Natural killer cell treated with Interleukin-12 subunit alpha and Interleukin-12 subunit beta and Interleukin-15 and Interleukin-18, amount 100 ng/mL, for 72 hours (primary cell): ENCODE data around the gene GATA1. TPM values are rescaled to one million over a fixed set of nuclear protein-coding genes. Genes with fewer than 3 reads are reported as not detected.
A peak's percentile ranks its signal among the peaks of the same experiment; 100 is the strongest.

Experiments
- ATAC-seq, 2 donors: fragments of 150-1000 bp; cut with Tn5 transposase in 1 of 2; sonication (Bioruptor Pico), chemical (Tn5 transposase) in 1 of 2; 2 replicates each; pipeline ENCODE4 v1.10.0; 2021
- DNase-seq: peaks from one replicate; pipeline ENCODE4 v3.0.0; 2022; ENCODE audit warnings: low spot score
- H3K27ac Mint-ChIP-seq, 2 donors: 1 replicate in 1 of 2; 2 replicates in 1 of 2; pipeline ENCODE4 v1.8.0; 2022; ENCODE audit warnings: mixed read lengths in 2 of 2, mild to moderate bottlenecking in 1 of 2, moderate library complexity in 1 of 2
- H3K27me3 Mint-ChIP-seq, 2 donors: 1 replicate in 1 of 2; 2 replicates in 1 of 2; pipeline ENCODE4 v1.8.0; 2022; ENCODE audit warnings: mixed read lengths in 2 of 2
- H3K36me3 Mint-ChIP-seq: one replicate; pipeline ENCODE4 v1.8.0; 2022; ENCODE audit warnings: mixed read lengths
- H3K4me1 Mint-ChIP-seq, 2 donors: 1 replicate in 1 of 2; 2 replicates in 1 of 2; pipeline ENCODE4 v1.8.0; 2022; ENCODE audit warnings: low read depth in 2 of 2, mixed read lengths in 2 of 2, mild to moderate bottlenecking in 1 of 2
- H3K4me3 Mint-ChIP-seq: one replicate; pipeline ENCODE4 v1.8.0; 2022; ENCODE audit warnings: mixed read lengths
- H3K9me3 Mint-ChIP-seq: 2 replicates; pipeline ENCODE4 v1.8.0; 2022; ENCODE audit warnings: mixed read lengths
- total RNA-seq, 2 donors: library from RNA; stranded (reverse); gene quantifications; one replicate each; pipeline ENCODE4 v1.2.3, GENCODE V29; 2022

Gene GATA1
- under 1 TPM in 1 of 2 donors, not detected in 1; 0.73 TPM for total RNA-seq

DNA sequence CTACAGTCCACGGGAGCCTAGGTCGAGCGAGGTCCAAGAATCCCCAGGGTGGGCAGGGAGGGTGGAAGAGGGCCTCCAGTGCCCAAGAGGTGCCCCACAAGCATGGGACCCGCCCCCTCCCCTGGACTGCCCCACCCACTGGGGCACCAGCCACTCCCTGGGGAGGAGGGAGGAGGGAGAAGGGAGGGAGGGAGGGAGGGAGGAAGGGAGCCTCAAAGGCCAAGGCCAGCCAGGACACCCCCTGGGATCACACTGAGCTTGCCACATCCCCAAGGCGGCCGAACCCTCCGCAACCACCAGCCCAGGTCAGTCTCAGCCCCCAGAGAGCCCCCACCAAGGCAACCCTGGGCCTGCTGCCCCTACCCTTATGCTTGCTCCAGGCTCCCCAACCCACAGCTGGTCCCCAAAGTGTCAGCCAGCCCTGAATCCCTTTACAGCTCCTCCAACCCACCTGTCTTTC lies at the start of gene GATA1:
Gene GATA1, plus strand, starts transcription at position 250 of the 460 bp plus-strand sequence. CDS start 4,520 bp downstream, outside the sequence.
- no peaks in the 10 kb centered on the region for H3K36me3 Mint-ChIP-seq

GRCh38 chrX:48736878-48737212 lies 49.5 kb upstream of the GATA1 start:
- Mint-ChIP-seq H3K27ac (peak overlapping the region; percentile 90 to 97), H3K4me3 (peak overlapping the region; percentile 96), H3K9me3 (no peaks in the 10 kb centered on the region), H3K4me1 (peaks cover 19% of the 10 kb centered on the region in 2 donors), H3K27me3 (peaks cover 0 to 5% of the 10 kb centered on the region in 2 donors), H3K36me3 (no peaks in the 10 kb centered on the region)
- ATAC-seq, result no peak
- no peak for DNase-seq

More for the DNA sequence above, at the start of gene GATA1:
- H3K4me3 Mint-ChIP-seq, result peak within 1 kb of the TSS; percentile 58
- H3K9me3 Mint-ChIP-seq, result no peaks in the 10 kb centered on the region
- no peak for ATAC-seq
- no peak for DNase-seq
- H3K27ac Mint-ChIP-seq, result peak within 1 kb of the TSS in 1 of 2 donors; percentile 41
- peaks cover 23 to 27% of the 10 kb centered on the region in 2 donors for H3K27me3 Mint-ChIP-seq
- peaks cover 3 to 6% of the 10 kb centered on the region in 2 donors for H3K4me1 Mint-ChIP-seq

DNA sequence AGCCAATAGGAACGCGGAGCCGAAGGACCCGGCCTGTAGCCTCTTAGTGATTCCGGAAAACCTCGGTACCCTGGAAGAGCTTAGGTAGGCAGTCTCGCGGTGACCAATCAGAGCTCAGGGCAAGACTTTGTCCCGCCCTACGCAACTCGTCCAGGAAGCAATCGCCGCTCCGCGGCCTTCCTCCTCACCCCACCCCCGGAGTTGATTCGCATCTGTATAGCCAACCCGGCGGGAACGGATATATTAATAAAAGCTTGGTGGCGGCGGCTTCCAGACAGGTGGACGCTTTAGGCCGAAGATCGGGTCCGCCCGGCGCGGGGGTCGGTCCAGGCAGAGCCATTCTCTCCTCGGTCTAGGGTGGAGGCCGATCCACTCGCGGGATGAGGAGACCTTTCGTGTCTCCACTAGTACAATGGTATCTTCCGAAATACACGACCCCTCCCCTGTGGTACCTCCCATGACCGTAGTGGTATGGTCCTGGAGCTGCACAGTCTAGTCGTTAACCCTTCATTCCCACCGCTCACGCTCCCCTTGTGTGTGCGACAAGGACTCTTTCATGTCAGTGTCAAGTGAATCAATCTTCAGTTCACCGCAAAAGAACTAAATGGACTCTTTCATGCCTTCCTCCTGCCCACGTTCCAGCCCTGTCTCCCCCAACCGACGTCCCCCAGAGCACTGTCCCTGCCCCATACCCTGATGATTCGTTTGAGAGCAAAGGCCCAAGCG lies 49.0 kb upstream of the GATA1 start:
- H3K36me3 Mint-ChIP-seq, result no peaks in the 10 kb centered on the region
- H3K27ac Mint-ChIP-seq, result peak overlapping the region; percentile 90 to 97
- H3K4me3 Mint-ChIP-seq, result peak overlapping the region; percentile 96
- no peaks in the 10 kb centered on the region for H3K9me3 Mint-ChIP-seq
- H3K27me3 Mint-ChIP-seq, result peaks cover 0 to 5% of the 10 kb centered on the region in 2 donors
- peaks cover 14 to 19% of the 10 kb centered on the region in 2 donors for H3K4me1 Mint-ChIP-seq
- ATAC-seq (peak; percentile 99), DNase-seq (peak; percentile 92)

GRCh38 chrX:48737940-48738339 lies 48.5 kb upstream of the GATA1 start:
- DNase-seq (no peak), ATAC-seq (no peak)
- Mint-ChIP-seq H3K27me3 (peaks cover 0 to 5% of the 10 kb centered on the region in 2 donors), H3K36me3 (no peaks in the 10 kb centered on the region), H3K9me3 (no peaks in the 10 kb centered on the region), H3K4me3 (peak overlapping the region; percentile 96), H3K27ac (peak overlapping the region; percentile 90 to 97), H3K4me1 (peaks cover 14 to 19% of the 10 kb centered on the region in 2 donors)

DNA sequence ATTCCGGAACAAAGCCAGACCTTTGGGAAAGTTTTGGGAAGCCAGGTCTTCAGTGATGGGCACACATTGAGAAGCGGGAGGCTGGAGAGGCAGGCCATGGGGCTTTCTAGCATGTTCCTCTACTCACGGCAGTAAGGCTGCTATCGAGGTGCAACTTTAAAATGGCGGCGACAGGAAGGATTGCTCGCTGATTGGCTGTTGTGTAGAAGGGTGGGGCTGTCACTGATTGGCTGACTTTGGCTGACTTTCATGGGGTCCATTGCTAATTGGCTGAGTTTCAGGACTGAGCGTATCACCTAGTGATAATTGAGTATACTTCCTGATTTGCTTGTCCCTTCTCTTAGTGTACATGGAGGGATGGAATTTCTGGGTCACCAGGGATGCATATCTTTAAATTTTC lies 44.6 kb upstream of the GATA1 start:
- no peak overlapping the region for H3K4me3 Mint-ChIP-seq
- peaks cover 8 to 10% of the 10 kb centered on the region in 2 donors for H3K4me1 Mint-ChIP-seq
- no peak overlapping the region for H3K27ac Mint-ChIP-seq
- peaks cover 0 to 5% of the 10 kb centered on the region in 2 donors for H3K27me3 Mint-ChIP-seq
- DNase-seq (no peak), ATAC-seq (no peak)
- H3K36me3 Mint-ChIP-seq, result no peaks in the 10 kb centered on the region
- H3K9me3 Mint-ChIP-seq, result no peaks in the 10 kb centered on the region

DNA sequence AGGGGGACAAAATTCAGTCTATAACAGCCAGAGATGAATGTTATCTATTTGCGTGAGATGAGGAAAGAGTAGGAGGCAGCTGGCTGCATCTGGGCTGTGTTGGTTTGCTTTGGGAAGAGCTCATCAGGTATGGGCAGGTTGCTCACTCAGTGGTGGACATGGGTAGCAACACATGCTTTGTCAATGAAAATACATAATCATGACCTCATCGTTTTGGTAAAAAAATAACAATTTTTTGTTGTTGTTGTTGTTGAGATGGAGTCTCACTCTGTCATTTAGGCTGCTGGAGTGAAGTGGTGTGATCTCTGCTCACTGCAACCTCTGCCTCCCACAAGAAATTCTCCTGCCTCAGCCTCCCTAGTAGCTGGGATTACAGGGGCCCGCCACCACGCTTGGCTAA lies 41.2 kb upstream of the GATA1 start:
- H3K4me3 Mint-ChIP-seq, result no peak overlapping the region
- no peak overlapping the region for H3K27ac Mint-ChIP-seq
- ATAC-seq (no peak), DNase-seq (no peak)
- peaks cover 0 to 2% of the 10 kb centered on the region in 2 donors for H3K27me3 Mint-ChIP-seq
- no peaks in the 10 kb centered on the region for H3K36me3 Mint-ChIP-seq
- no peaks in the 10 kb centered on the region for H3K4me1 Mint-ChIP-seq
- H3K9me3 Mint-ChIP-seq, result no peaks in the 10 kb centered on the region

GRCh38 chrX:48747415-48748016 lies 38.9 kb upstream of the GATA1 start:
- H3K27me3 Mint-ChIP-seq, result peaks cover 0 to 2% of the 10 kb centered on the region in 2 donors
- no peak overlapping the region for H3K4me3 Mint-ChIP-seq
- H3K27ac Mint-ChIP-seq, result no peak overlapping the region
- H3K9me3 Mint-ChIP-seq, result no peaks in the 10 kb centered on the region
- ATAC-seq (no peak), DNase-seq (no peak)
- peaks cover 5 to 8% of the 10 kb centered on the region in 2 donors for H3K4me1 Mint-ChIP-seq
- no peaks in the 10 kb centered on the region for H3K36me3 Mint-ChIP-seq

DNA sequence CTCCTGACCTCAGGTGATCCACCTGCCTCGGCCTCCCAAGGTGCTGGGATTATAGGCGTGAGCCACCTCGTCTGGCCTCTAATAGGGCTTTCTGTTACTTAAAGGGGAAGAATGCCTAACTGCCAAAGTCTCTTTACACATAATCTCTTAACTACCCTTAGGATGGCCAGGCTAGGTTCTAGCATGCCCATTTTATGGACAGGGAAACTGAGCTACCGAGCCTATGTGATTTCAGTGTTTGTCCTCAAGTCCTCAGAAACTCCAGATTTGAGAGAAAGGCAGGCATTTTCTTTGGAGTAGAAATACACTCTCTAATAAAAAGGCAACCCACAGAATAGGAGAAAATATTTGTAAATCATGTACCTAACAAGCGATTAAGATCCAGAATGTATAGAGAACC lies 37.2 kb upstream of the GATA1 start:
- peaks cover 8 to 9% of the 10 kb centered on the region in 2 donors for H3K4me1 Mint-ChIP-seq
- no peaks in the 10 kb centered on the region for H3K36me3 Mint-ChIP-seq
- no peak for DNase-seq
- peaks cover 0 to 2% of the 10 kb centered on the region in 2 donors for H3K27me3 Mint-ChIP-seq
- H3K4me3 Mint-ChIP-seq, result no peak overlapping the region
- no peak for ATAC-seq
- H3K9me3 Mint-ChIP-seq, result no peaks in the 10 kb centered on the region
- peak overlapping the region in 1 of 2 donors; percentile 36 for H3K27ac Mint-ChIP-seq

DNA sequence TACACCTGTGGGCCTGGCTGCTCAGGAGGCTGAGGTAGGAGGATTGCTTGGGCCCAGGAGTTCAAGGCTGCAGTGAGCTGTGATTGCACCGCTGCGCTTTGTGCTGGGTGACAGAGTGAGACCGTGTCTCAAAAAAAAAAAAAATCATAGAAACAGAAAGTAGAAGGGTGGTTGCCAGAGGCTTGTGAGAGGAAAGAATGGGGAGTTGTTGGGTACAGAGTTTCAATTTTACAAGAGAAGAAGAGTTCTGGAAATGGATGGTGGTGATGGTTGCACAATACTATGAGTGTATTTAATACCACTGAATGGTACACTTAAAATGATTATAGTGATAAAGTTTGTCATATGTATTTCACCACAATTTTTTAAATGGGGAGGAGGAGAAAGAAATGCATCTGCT lies 35.0 kb upstream of the GATA1 start:
- DNase-seq (no peak), ATAC-seq (peak; percentile 92 to 93)
- H3K4me3 Mint-ChIP-seq, result peak overlapping the region; percentile 44
- H3K4me1 Mint-ChIP-seq, result peaks cover 8 to 12% of the 10 kb centered on the region in 2 donors
- H3K9me3 Mint-ChIP-seq, result no peaks in the 10 kb centered on the region
- peaks cover 0 to 6% of the 10 kb centered on the region in 2 donors for H3K27me3 Mint-ChIP-seq
- H3K27ac Mint-ChIP-seq, result peak overlapping the region in 1 of 2 donors; percentile 36
- no peaks in the 10 kb centered on the region for H3K36me3 Mint-ChIP-seq

DNA sequence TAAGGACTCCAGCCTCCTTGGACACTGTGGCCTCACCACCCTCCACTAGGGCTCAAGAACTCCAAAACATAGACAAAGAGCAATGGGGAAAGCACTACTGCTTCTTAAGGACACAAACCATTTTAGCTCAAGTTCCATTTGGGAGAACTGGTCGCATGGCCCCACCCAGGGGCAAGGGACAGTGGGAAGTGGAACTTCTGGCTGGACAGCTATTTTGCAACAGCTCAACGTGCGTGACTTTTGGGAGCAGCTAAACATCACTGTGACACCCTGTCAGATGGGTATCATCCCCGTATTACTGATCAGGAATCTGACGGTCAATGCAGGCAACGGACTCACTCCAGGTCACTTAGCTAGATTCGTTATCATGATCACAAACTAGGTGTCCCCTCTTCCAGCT lies 33.9 kb upstream of the GATA1 start:
- DNase-seq, result no peak
- H3K4me1 Mint-ChIP-seq, result peaks cover 8 to 12% of the 10 kb centered on the region in 2 donors
- H3K27ac Mint-ChIP-seq, result no peak overlapping the region
- H3K4me3 Mint-ChIP-seq, result no peak overlapping the region
- peaks cover 0 to 6% of the 10 kb centered on the region in 2 donors for H3K27me3 Mint-ChIP-seq
- no peaks in the 10 kb centered on the region for H3K36me3 Mint-ChIP-seq
- no peak for ATAC-seq
- no peaks in the 10 kb centered on the region for H3K9me3 Mint-ChIP-seq

- H3K4me3 Mint-ChIP-seq, result no peak overlapping the region
- peaks cover 8 to 12% of the 10 kb centered on the region in 2 donors for H3K4me1 Mint-ChIP-seq
- no peak for ATAC-seq
- H3K9me3 Mint-ChIP-seq, result no peaks in the 10 kb centered on the region
- H3K27ac Mint-ChIP-seq, result peak overlapping the region; percentile 34 to 35
- peaks cover 0 to 6% of the 10 kb centered on the region in 2 donors for H3K27me3 Mint-ChIP-seq
- DNase-seq, result no peak
- H3K36me3 Mint-ChIP-seq, result no peaks in the 10 kb centered on the region
Measured at GRCh38 chrX:48753708-48754228, 32.6 kb upstream of the GATA1 start.

GRCh38 chrX:48754238-48754637 lies 32.2 kb upstream of the GATA1 start:
- H3K9me3 Mint-ChIP-seq, result no peaks in the 10 kb centered on the region
- no peak for DNase-seq
- peaks cover 8 to 12% of the 10 kb centered on the region in 2 donors for H3K4me1 Mint-ChIP-seq
- no peak overlapping the region for H3K4me3 Mint-ChIP-seq
- no peak for ATAC-seq
- no peak overlapping the region for H3K27ac Mint-ChIP-seq
- no peaks in the 10 kb centered on the region for H3K36me3 Mint-ChIP-seq
- peaks cover 0 to 6% of the 10 kb centered on the region in 2 donors for H3K27me3 Mint-ChIP-seq

DNA sequence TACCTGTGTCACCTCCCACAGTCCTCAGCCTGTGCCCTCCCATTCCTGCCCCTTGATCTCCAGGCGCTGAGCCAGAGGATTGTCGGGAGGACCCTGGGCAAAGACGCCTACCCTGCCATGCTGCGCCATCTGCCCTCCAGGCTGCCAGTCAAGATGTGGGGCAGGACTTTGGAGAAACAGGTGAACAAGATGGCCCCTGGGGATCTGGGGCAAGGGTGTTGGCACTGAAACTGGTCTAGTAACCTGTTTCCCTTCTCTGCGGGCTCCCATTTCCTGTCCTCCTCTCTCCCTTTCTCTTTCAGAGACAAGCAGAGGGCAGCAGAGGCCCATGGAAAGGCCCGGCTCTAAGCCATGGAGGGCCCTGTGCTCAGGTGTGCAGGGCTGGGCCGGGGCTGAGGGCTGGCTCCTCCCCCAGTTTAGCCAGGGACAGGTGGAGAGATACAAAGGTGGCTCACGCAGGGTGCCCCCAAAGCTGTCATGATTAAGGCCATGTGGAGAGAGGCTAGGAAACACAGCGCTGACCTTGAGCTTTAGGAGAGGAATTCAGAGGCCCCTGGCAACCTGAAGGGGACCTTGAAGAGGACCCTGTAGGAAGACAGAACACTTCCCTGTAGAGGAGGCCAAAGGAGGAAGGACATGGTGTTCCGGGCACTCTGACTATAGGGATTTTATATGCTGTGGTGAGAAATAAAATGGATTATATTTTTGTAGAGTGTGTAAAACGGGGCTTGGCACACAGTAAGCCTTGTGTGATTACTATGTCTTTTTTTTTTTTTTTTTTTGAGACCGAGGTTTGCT lies 24.5 kb upstream of the GATA1 start, which contains the start of gene GLOD5:
Gene GLOD5, plus strand, starts transcription at position 74 of the 798 bp plus-strand sequence. Its CDS starts 44 bp downstream, at position 118.
- Mint-ChIP-seq H3K27ac (no peak within 1 kb of the TSS), H3K4me1 (no peaks in the 10 kb centered on the region), H3K36me3 (no peaks in the 10 kb centered on the region), H3K9me3 (no peaks in the 10 kb centered on the region), H3K27me3 (peaks cover 0 to 8% of the 10 kb centered on the region in 2 donors), H3K4me3 (no peak within 1 kb of the TSS)
- ATAC-seq (no peak), DNase-seq (no peak)
